Activated T-cell treated with anti-CD3 and anti-CD28 coated beads, Interleukin-2, amount 50 U/mL, for 24 hours (primary cell): Measurements from ENCODE around the gene TRIM51.
"Not testable (repeated sequence)": the region's sequence is repeated elsewhere in the genome, so short reads cannot be mapped to it uniquely, and the experiment has no call there.

ENCODE experiments used
- DNase-seq: peaks from one replicate; pipeline ENCODE4 v3.0.0-alpha.2; 2020
- H3K27ac Mint-ChIP-seq: 2 replicates; pipeline ENCODE4 v1.8.0; 2020; ENCODE audit warnings: mild to moderate bottlenecking, mixed read lengths
- H3K27me3 Mint-ChIP-seq: 2 replicates; pipeline ENCODE4 v1.8.0; 2020; ENCODE audit warnings: mixed read lengths
- H3K36me3 Mint-ChIP-seq: 2 replicates; pipeline ENCODE4 v1.8.0; 2020; ENCODE audit warnings: low read depth, mixed read lengths
- H3K4me1 Mint-ChIP-seq: 2 replicates; pipeline ENCODE4 v1.8.0; 2020; ENCODE audit warnings: low read depth, mixed read lengths
- H3K4me3 Mint-ChIP-seq: 2 replicates; pipeline ENCODE4 v1.8.0; 2020; ENCODE audit warnings: mild to moderate bottlenecking, moderate library complexity, mixed read lengths
- H3K9me3 Mint-ChIP-seq: 2 replicates; pipeline ENCODE4 v1.8.0; 2020; ENCODE audit warnings: mixed read lengths

Gene TRIM51

DNA sequence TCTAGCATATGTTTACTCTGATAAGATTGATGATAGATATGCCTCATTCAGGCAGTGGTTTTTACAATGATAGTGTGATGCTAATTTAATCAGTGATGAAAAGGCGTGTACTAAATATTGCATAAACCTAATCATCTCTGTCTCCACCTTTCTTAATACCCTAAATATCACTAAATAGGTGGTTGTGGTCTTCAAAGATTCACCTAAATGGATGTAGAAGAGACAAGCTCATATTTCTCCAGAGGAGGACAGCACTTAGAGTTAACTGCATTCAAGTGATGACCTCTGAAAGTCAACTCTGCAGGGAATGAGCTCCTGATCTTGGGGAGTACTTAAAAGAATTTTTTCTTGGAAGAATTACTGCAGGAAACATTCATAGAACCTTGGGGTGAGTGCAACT is at the start of gene TRIM51:
Gene TRIM51, plus strand, starts transcription at position 301 of the 400 bp plus-strand sequence. CDS start 2,132 bp downstream, outside the sequence.
- not testable (repeated sequence) for H3K4me3 Mint-ChIP-seq, H3K4me1 Mint-ChIP-seq, H3K36me3 Mint-ChIP-seq, DNase-seq, H3K27me3 Mint-ChIP-seq, H3K27ac Mint-ChIP-seq
- H3K9me3 Mint-ChIP-seq = peaks cover 14% of the 10 kb centered on the region

GRCh38 chr11:55838452-55838851 is 44.6 kb upstream of the TRIM51 start, which contains the start of gene OR5D16:
TSS of gene OR5D16 (plus strand) at chr11:55838752. CDS start at chr11:55838752, 0 bp downstream.
- no peak for DNase-seq
- Mint-ChIP-seq H3K27ac (no peak within 1 kb of the TSS), H3K36me3 (no peaks in the 10 kb centered on the region), H3K9me3 (peaks cover 26% of the 10 kb centered on the region), H3K4me1 (no peaks in the 10 kb centered on the region), H3K27me3 (no peaks in the 10 kb centered on the region), H3K4me3 (no peak within 1 kb of the TSS)

DNA sequence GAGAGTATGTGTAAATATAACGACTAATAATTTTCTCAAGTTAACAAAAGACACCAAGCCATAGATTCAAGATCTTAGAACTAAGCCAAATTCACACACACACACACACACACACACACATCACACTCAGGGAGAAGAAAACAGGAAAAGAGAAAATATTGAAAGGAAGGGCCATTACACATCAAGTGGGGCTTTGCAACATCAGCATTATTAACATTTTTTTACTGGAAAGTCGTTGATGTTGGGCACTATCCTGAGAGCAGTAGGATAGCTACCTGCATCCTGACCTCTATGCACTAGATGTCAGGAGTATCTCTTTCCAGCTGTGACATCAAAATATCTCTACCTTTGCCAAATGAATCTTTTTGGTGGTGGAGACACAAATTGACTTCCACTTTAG is 35.6 kb upstream of the TRIM51 start:
- H3K4me3 Mint-ChIP-seq = no peak overlapping the region
- no peak overlapping the region for H3K27ac Mint-ChIP-seq
- DNase-seq = no peak
- no peaks in the 10 kb centered on the region for H3K4me1 Mint-ChIP-seq
- H3K27me3 Mint-ChIP-seq = no peaks in the 10 kb centered on the region
- no peaks in the 10 kb centered on the region for H3K36me3 Mint-ChIP-seq
- peaks cover 12% of the 10 kb centered on the region for H3K9me3 Mint-ChIP-seq

DNA sequence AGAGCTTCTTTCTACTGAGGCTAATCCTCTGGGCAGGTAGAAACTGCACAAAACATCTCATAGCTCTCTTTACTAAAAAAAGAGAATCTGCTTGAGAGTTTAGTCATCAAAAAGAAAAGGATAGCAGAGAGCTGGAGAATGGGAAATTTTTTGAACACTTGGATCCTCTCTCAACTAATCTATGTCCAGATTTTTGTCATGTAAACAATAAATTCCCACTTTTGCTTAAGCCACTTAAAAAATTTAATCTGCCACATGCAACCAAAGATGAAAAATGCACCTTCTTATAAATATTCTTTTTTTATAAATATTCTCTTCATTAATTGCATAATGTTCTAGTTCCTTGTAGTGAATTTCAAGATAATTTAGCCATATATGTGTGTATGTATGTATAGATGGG is 34.1 kb upstream of the TRIM51 start:
- Mint-ChIP-seq H3K4me3 (no peak overlapping the region), H3K4me1 (no peaks in the 10 kb centered on the region), H3K27me3 (no peaks in the 10 kb centered on the region), H3K9me3 (peaks cover 10% of the 10 kb centered on the region), H3K36me3 (no peaks in the 10 kb centered on the region), H3K27ac (no peak overlapping the region)
- DNase-seq = no peak

DNA sequence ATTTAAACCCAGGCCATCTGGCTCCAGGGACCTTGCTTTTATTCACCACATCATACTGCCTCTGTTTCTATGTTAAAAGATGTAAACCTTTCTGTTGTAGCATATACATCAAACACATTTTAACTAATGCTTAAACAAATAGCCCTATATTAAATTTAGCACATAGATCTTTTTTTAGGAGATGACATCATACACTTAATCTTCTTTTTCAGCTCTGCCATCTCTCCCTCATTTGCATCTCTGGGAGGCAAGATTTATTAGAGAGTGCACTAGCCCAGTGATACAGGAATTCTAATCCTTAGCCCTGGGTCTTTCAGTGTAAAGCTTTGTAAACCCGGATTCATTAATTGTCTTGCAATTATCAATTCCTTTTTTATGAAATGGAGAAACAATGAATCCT is 31.0 kb upstream of the TRIM51 start:
- Mint-ChIP-seq H3K27me3 (no peaks in the 10 kb centered on the region), H3K4me1 (no peaks in the 10 kb centered on the region)

DNA sequence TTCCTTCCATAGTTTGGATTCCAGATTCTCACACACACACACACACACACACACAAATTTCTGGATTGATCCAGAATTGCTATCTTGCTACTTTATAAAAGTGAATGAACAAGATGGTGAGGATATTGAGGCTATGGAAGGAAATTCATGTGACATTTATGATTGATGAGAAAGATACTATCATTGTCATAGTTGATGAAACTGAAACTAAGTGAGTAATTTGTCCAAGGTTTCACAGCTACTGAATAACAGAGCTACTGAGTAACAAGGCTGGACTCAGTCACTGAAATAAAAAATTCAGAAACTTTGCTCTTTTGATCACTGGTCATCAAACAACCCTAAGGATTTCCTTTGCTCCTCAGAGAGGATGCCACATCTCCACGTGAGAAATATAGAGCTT is 28.4 kb upstream of the TRIM51 start:
- Mint-ChIP-seq H3K27ac (no peak overlapping the region), H3K27me3 (no peaks in the 10 kb centered on the region)

More for the DNA sequence above, 31.0 kb upstream of the TRIM51 start:
- peaks cover 17% of the 10 kb centered on the region for H3K9me3 Mint-ChIP-seq
- no peak overlapping the region for H3K4me3 Mint-ChIP-seq
- no peaks in the 10 kb centered on the region for H3K36me3 Mint-ChIP-seq
- no peak for DNase-seq
- no peak overlapping the region for H3K27ac Mint-ChIP-seq

DNA sequence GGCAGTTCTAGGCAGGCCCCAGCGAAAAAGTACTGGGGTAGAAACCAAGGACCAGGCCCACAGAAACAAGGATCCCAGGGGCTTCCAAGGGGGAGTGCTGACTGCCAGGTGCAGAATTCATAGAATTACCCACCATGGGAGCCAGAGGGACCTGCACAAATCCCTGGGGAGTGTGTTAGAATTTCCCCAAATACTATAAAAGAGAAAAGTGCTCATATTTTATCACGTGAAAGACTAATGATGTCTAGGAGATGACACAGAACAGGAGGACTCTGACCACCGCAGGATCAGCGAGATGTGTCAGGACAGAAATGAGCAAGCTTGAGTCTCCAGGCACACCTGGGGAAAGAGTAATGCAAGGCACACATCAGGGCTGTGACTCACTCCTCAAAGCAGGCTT is 15.7 kb upstream of the TRIM51 start:
- DNase-seq, H3K4me1 Mint-ChIP-seq, H3K36me3 Mint-ChIP-seq, H3K4me3 Mint-ChIP-seq, H3K27me3 Mint-ChIP-seq, H3K9me3 Mint-ChIP-seq, H3K27ac Mint-ChIP-seq: not testable (repeated sequence)

More for the DNA sequence above, 28.4 kb upstream of the TRIM51 start:
- no peak overlapping the region for H3K4me3 Mint-ChIP-seq
- DNase-seq = no peak
- H3K36me3 Mint-ChIP-seq = no peaks in the 10 kb centered on the region
- peaks cover 21% of the 10 kb centered on the region for H3K9me3 Mint-ChIP-seq
- no peaks in the 10 kb centered on the region for H3K4me1 Mint-ChIP-seq

- H3K4me3 Mint-ChIP-seq, DNase-seq, H3K27ac Mint-ChIP-seq, H3K36me3 Mint-ChIP-seq, H3K4me1 Mint-ChIP-seq, H3K9me3 Mint-ChIP-seq, H3K27me3 Mint-ChIP-seq: not testable (repeated sequence)
These were observed 10.4 kb upstream of the TRIM51 start for GRCh38 chr11:55872731-55873130.

GRCh38 chr11:55873146-55873545 is 10.0 kb upstream of the TRIM51 start:
- H3K27ac Mint-ChIP-seq, DNase-seq, H3K4me3 Mint-ChIP-seq, H3K27me3 Mint-ChIP-seq, H3K4me1 Mint-ChIP-seq, H3K36me3 Mint-ChIP-seq: not testable (repeated sequence)
- peaks cover 12% of the 10 kb centered on the region for H3K9me3 Mint-ChIP-seq

GRCh38 chr11:55884995-55885394 is 1.9 kb downstream of the TRIM51 start:
- H3K36me3 Mint-ChIP-seq, H3K9me3 Mint-ChIP-seq, H3K27ac Mint-ChIP-seq, H3K4me1 Mint-ChIP-seq, H3K4me3 Mint-ChIP-seq, DNase-seq, H3K27me3 Mint-ChIP-seq: not testable (repeated sequence)

GRCh38 chr11:55885481-55885880 is 2.4 kb downstream of the TRIM51 start:
- H3K27me3 Mint-ChIP-seq, H3K27ac Mint-ChIP-seq, H3K4me1 Mint-ChIP-seq, H3K9me3 Mint-ChIP-seq, DNase-seq, H3K4me3 Mint-ChIP-seq, H3K36me3 Mint-ChIP-seq: not testable (repeated sequence)

- H3K36me3 Mint-ChIP-seq = no peaks in the 10 kb centered on the region
- H3K4me3 Mint-ChIP-seq = no peak overlapping the region
- H3K4me1 Mint-ChIP-seq = no peaks in the 10 kb centered on the region
- DNase-seq = no peak
- H3K9me3 Mint-ChIP-seq = peaks cover 14% of the 10 kb centered on the region
- no peak overlapping the region for H3K27ac Mint-ChIP-seq
- no peaks in the 10 kb centered on the region for H3K27me3 Mint-ChIP-seq
These were observed 12.1 kb downstream of the TRIM51 start for GRCh38 chr11:55895216-55895615.

DNA sequence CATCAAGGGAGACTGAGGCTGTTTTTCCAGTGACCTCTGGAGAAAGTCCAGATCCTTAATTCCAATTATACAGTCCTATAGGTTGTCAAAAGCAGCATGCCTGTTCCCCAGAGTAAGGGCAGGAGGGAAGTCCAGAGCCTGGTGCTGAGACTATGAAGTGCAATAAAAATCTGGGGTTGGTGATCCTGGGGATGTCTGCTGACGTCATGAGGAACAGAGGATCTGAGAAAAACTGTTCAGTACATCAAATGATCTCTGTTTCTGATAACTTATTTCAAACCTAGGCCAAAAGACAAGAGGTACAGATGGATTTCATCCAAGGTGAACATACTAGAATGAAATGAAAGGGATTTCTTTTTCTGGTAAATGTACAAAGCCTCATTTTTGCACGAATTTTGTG is 19.2 kb downstream of the TRIM51 start:
- Mint-ChIP-seq H3K9me3 (peaks cover 19% of the 10 kb centered on the region), H3K4me3 (no peak overlapping the region), H3K27ac (no peak overlapping the region), H3K36me3 (no peaks in the 10 kb centered on the region), H3K27me3 (no peaks in the 10 kb centered on the region), H3K4me1 (no peaks in the 10 kb centered on the region)
- DNase-seq = no peak

- Mint-ChIP-seq H3K9me3 (peaks cover 11% of the 10 kb centered on the region), H3K27me3 (no peaks in the 10 kb centered on the region), H3K36me3 (no peaks in the 10 kb centered on the region), H3K27ac (no peak within 1 kb of the TSS), H3K4me1 (no peaks in the 10 kb centered on the region), H3K4me3 (no peak within 1 kb of the TSS)
- no peak for DNase-seq
These were observed 31.4 kb downstream of the TRIM51 start, which contains the start of gene OR5W2 for GRCh38 chr11:55914482-55914881. TSS of gene OR5W2 (minus strand) at chr11:55914582. CDS start at chr11:55914582, 0 bp downstream.

GRCh38 chr11:55920537-55920936 is 37.4 kb downstream of the TRIM51 start:
- Mint-ChIP-seq H3K27me3 (no peaks in the 10 kb centered on the region), H3K9me3 (peaks cover 12% of the 10 kb centered on the region), H3K4me1 (no peaks in the 10 kb centered on the region), H3K27ac (no peak overlapping the region), H3K36me3 (no peaks in the 10 kb centered on the region), H3K4me3 (no peak overlapping the region)
- no peak for DNase-seq

GRCh38 chr11:55936300-55936699 is 53.2 kb downstream of the TRIM51 start, which contains the start of gene OR5I1:
TSS of gene OR5I1 (minus strand) at chr11:55936400. CDS start at chr11:55936400, 0 bp downstream.
- no peak within 1 kb of the TSS for H3K27ac Mint-ChIP-seq
- H3K27me3 Mint-ChIP-seq = no peaks in the 10 kb centered on the region
- H3K9me3 Mint-ChIP-seq = peaks cover 12% of the 10 kb centered on the region
- no peak for DNase-seq
- H3K4me1 Mint-ChIP-seq = no peaks in the 10 kb centered on the region
- no peaks in the 10 kb centered on the region for H3K36me3 Mint-ChIP-seq
- H3K4me3 Mint-ChIP-seq = no peak within 1 kb of the TSS
